Immature natural killer cell (primary cell): ENCODE results near the gene AKR7A3. TPM values are rescaled to one million over a fixed set of nuclear protein-coding genes. Genes with fewer than 3 reads are reported as not detected.

Experiments
- DNase-seq, 3 donors: peaks; one replicate each; pipeline ENCODE4 v3.0.0; 2022; ENCODE audit warnings: mixed read lengths in 1 of 3
- H3K27ac Mint-ChIP-seq, 6 donors: one replicate each; pipeline ENCODE4 v1.8.0; 2020; ENCODE audit warnings: mixed read lengths in 6 of 6, mild to moderate bottlenecking in 5 of 6, inconsistent platforms in 4 of 6, moderate library complexity in 3 of 6
- H3K27me3 Mint-ChIP-seq, 3 donors: one replicate each; pipeline ENCODE4 v1.8.0; 2020 to 2021; ENCODE audit warnings: low read depth in 3 of 3, mild to moderate bottlenecking in 3 of 3, mixed read lengths in 3 of 3, moderate library complexity in 3 of 3, inconsistent platforms in 1 of 3
- H3K36me3 Mint-ChIP-seq, 3 donors: one replicate each; pipeline ENCODE4 v1.8.0; 2020; ENCODE audit warnings: mixed read lengths in 3 of 3, inconsistent platforms in 2 of 3, mild to moderate bottlenecking in 2 of 3
- H3K4me1 Mint-ChIP-seq, 2 donors: one replicate each; pipeline ENCODE4 v1.8.0; 2020; ENCODE audit warnings: inconsistent platforms in 2 of 2, mild to moderate bottlenecking in 2 of 2, mixed read lengths in 2 of 2, moderate library complexity in 1 of 2
- H3K4me3 Mint-ChIP-seq, 5 donors: one replicate each; pipeline ENCODE4 v1.8.0; 2020; ENCODE audit warnings: mild to moderate bottlenecking in 5 of 5, mixed read lengths in 5 of 5, inconsistent platforms in 3 of 5, moderate library complexity in 3 of 5
- H3K9me3 Mint-ChIP-seq, 6 donors: one replicate each; pipeline ENCODE4 v1.8.0; 2020; ENCODE audit warnings: mild to moderate bottlenecking in 6 of 6, mixed read lengths in 6 of 6, inconsistent platforms in 4 of 6, moderate library complexity in 3 of 6
- polyA plus RNA-seq, 3 donors: library from polyadenylated mRNA; unstranded; fragments of 300-500 nt; fragmentation: Illumina TruSeq; gene quantifications; one replicate each; pipeline ENCODE4 v1.2.3, GENCODE V29; 2021

Gene AKR7A3
- polyA plus RNA-seq, 3 donors from 2014 or later, result not detected

DNA sequence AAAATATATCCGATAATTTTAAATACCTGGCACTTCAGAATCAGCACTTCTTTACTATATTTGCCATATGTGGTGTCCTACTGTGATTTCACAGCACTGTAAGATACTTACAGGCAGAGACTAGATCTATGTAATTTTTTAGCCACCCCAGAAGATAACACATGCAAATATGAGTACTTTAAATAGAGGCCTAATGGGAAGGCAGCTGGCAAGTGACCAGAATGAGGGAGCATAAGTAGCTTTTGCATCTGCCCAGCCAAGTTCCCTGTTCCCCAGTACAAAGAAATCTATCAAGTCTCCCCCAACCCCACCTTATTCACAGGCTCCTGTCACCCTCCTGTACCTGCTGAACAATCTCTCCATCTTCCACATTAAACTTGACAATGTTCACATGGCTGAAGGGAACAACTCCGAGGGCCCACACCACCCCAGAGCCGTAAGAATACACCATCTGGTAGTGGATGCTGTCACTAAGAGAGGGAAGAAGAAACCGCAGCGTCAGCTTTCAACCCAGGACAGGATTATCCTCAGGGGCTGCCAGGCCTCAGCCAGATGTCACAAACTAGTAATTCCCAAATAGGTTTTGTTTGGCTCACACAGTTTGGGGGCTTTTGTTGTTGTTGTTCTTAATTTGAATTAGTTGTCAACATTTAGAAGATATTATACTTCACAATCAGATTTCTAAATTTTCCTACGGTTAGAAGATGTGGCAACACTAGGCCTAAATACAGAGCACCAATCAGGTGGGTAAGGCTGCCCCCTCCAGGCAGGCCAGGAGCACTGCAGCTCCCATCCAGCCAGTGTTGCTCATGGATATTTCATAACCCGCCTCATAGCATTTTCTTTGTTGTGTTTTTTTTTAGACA, 47.7 kb downstream of the AKR7A3 start:
- Mint-ChIP-seq H3K36me3 (peaks cover 0 to 44% (median 26%) of the 10 kb centered on the region in 3 donors), H3K4me1 (no peaks in the 10 kb centered on the region), H3K27ac (peak overlapping the region in 3 of 6 donors; percentile 17 to 59 (median 40)), H3K9me3 (no peaks in the 10 kb centered on the region), H3K27me3 (peaks cover 0 to 2% (median 0%) of the 10 kb centered on the region in 3 donors), H3K4me3 (no peak overlapping the region)
- DNase-seq, result peak; percentile 44 to 59 (median 52)

DNA sequence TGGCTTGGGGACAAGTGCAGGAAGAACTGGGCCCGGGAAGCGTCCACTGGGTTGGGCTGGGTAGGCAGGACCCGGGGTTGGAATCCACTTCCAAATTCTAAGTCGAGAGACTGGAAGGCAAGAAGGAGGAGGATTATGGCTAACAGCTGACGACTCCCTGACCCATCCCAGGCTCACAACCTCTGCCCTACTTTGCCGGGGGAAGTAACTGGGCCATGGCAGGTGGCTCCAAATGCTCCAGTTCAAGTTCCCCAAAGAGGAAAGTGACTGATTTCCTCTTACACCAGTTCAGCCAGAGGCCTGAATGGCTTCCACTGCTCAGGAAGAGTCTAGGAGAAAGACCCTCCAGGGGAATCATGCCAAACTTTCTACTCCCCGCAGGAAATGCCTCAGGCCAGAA, 48.7 kb downstream of the AKR7A3 start:
- peaks cover 0 to 2% (median 0%) of the 10 kb centered on the region in 3 donors for H3K27me3 Mint-ChIP-seq
- peaks cover 0 to 44% (median 26%) of the 10 kb centered on the region in 3 donors for H3K36me3 Mint-ChIP-seq
- DNase-seq, result no peak
- H3K4me1 Mint-ChIP-seq, result no peaks in the 10 kb centered on the region
- no peaks in the 10 kb centered on the region for H3K9me3 Mint-ChIP-seq
- no peak overlapping the region for H3K4me3 Mint-ChIP-seq
- H3K27ac Mint-ChIP-seq, result no peak overlapping the region

DNA sequence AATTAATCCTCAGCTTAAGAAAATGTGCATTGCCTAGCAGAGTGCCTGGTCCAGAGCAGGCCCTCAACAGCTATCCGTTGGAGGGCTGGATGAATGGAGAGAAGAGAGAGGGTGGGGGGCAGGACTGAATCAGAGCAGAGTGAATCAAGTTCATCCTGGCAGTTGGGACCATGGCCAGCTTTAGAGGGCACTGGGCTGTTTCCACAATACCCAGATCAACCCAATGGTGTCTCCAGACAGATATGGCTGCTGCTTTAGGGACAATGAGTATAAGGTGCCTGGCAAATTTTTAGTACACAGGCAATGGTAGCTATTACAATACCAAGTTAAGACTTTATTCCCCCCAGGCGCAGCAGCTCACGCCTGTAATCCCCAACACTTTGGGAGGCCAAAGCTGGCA, 54.3 kb downstream of the AKR7A3 start:
- no peaks in the 10 kb centered on the region for H3K27me3 Mint-ChIP-seq
- H3K36me3 Mint-ChIP-seq, result peaks cover 13 to 36% (median 16%) of the 10 kb centered on the region in 3 donors
- H3K9me3 Mint-ChIP-seq, result no peaks in the 10 kb centered on the region
- no peak overlapping the region for H3K27ac Mint-ChIP-seq
- no peak for DNase-seq
- H3K4me1 Mint-ChIP-seq, result no peaks in the 10 kb centered on the region
- no peak overlapping the region for H3K4me3 Mint-ChIP-seq

Other genes with a start within 250 kb of the AKR7A3 start
- gene UBR4, start 78.5 kb downstream of the AKR7A3 start, polyA plus RNA-seq, result 10 to 100 TPM in 1 of 3 donors, 1 to 10 TPM in 2; 1.5 to 23.7 (median 8.0) TPM
- gene EMC1, start 37.2 kb downstream of the AKR7A3 start, polyA plus RNA-seq, result 10 to 100 TPM; 18.6 to 44.1 (median 32.2) TPM
- gene MRTO4, start 37.0 kb downstream of the AKR7A3 start, polyA plus RNA-seq, result 10 to 100 TPM in 2 of 3 donors, 1 to 10 TPM in 1; 9.1 to 21.8 (median 17.1) TPM
- gene AKR7A2, start 23.4 kb upstream of the AKR7A3 start, polyA plus RNA-seq, result 100 to 1,000 TPM; 130 to 217 (median 153) TPM
- 10 to 100 TPM in 1 of 3 donors, 1 to 10 TPM in 2; 2.4 to 10.2 (median 3.3) TPM for gene SLC66A1, start 23.6 kb upstream of the AKR7A3 start, polyA plus RNA-seq
- 100 to 1,000 TPM; 447 to 644 (median 455) TPM for gene CAPZB, start 196.8 kb upstream of the AKR7A3 start, polyA plus RNA-seq